ENCODE data around the gene SMC6.

The SMC6 gene

GRCh38 chr2:17646081-17646554, 107.5 kb downstream of the SMC6 start:
- H3K9me3 ChIP-seq (ENCODE audit: insufficient read depth, low read length, severe bottlenecking): no peaks in the 10 kb centered on the region
- no peaks in the 10 kb centered on the region for H3K36me3 ChIP-seq (ENCODE audit: insufficient read depth, low read length)
- H2AFZ ChIP-seq (ENCODE audit: low read depth, low read length): peak overlapping the region; percentile 65; the same call in 1 of the 2 replicates
- H4K20me1 ChIP-seq (ENCODE audit: insufficient read depth, low read length): no peaks in the 10 kb centered on the region
- no peak overlapping the region for H3K4me2 ChIP-seq (ENCODE audit: insufficient read depth, low read length)
- no peak overlapping the region for H3K4me3 ChIP-seq (ENCODE audit: low read depth in 1 of 2, low read length in 2 of 2)
- no peaks in the 10 kb centered on the region for H3K79me2 ChIP-seq (ENCODE audit: insufficient read depth, low read length)
- H3K27me3 ChIP-seq (ENCODE audit: insufficient read depth, low read length, poor library complexity): no peaks in the 10 kb centered on the region
- ATAC-seq (ENCODE audit: insufficient read depth, low read depth) (peak; percentile 77), DNase-seq (peak; percentile 49)
- H3K27ac ChIP-seq (ENCODE audit: low read length): no peak overlapping the region
- no peak overlapping the region for H3K9ac ChIP-seq (ENCODE audit: low read depth, low read length)
- H3K4me1 ChIP-seq (ENCODE audit: insufficient read depth, low read length): no peaks in the 10 kb centered on the region
- TF ChIP-seq CTCF (IDR thresholded peaks at IDR 0.05; ENCODE audit: borderline replicate concordance, extremely low read depth, low read length, poor library complexity, severe bottlenecking) (peak; percentile 88), EZH2 (IDR thresholded peaks at IDR 0.05; ENCODE audit: borderline replicate concordance, low read depth, low read length, severe bottlenecking) (no peak)

GRCh38 chr2:17644997-17645720, 108.5 kb downstream of the SMC6 start:
- H3K36me3 ChIP-seq (ENCODE audit: insufficient read depth, low read length): no peaks in the 10 kb centered on the region
- ATAC-seq (ENCODE audit: insufficient read depth, low read depth): no peak
- no peak for TF ChIP-seq EZH2 (IDR thresholded peaks at IDR 0.05; ENCODE audit: borderline replicate concordance, low read depth, low read length, severe bottlenecking)
- no peak for TF ChIP-seq CTCF (IDR thresholded peaks at IDR 0.05; ENCODE audit: borderline replicate concordance, extremely low read depth, low read length, poor library complexity, severe bottlenecking)
- H3K4me2 ChIP-seq (ENCODE audit: insufficient read depth, low read length): no peak overlapping the region
- no peak overlapping the region for H2AFZ ChIP-seq (ENCODE audit: low read depth, low read length)
- H3K9ac ChIP-seq (ENCODE audit: low read depth, low read length): no peak overlapping the region
- no peak overlapping the region for H3K4me3 ChIP-seq (ENCODE audit: low read depth in 1 of 2, low read length in 2 of 2)
- no peaks in the 10 kb centered on the region for H3K9me3 ChIP-seq (ENCODE audit: insufficient read depth, low read length, severe bottlenecking)
- H3K27ac ChIP-seq (ENCODE audit: low read length): no peak overlapping the region
- H4K20me1 ChIP-seq (ENCODE audit: insufficient read depth, low read length): no peaks in the 10 kb centered on the region
- no peaks in the 10 kb centered on the region for H3K27me3 ChIP-seq (ENCODE audit: insufficient read depth, low read length, poor library complexity)
- no peaks in the 10 kb centered on the region for H3K79me2 ChIP-seq (ENCODE audit: insufficient read depth, low read length)
- DNase-seq: no peak
- H3K4me1 ChIP-seq (ENCODE audit: insufficient read depth, low read length): no peaks in the 10 kb centered on the region

- H3K4me2 ChIP-seq (ENCODE audit: insufficient read depth, low read length): no peak overlapping the region
Measured at GRCh38 chr2:17643031-17643615, 110.5 kb downstream of the SMC6 start.

More at GRCh38 chr2:17643031-17643615, 110.5 kb downstream of the SMC6 start:
- H3K27ac ChIP-seq (ENCODE audit: low read length): no peak overlapping the region
- H3K9ac ChIP-seq (ENCODE audit: low read depth, low read length): no peak overlapping the region
- TF ChIP-seq CTCF (IDR thresholded peaks at IDR 0.05; ENCODE audit: borderline replicate concordance, extremely low read depth, low read length, poor library complexity, severe bottlenecking) (no peak), EZH2 (IDR thresholded peaks at IDR 0.05; ENCODE audit: borderline replicate concordance, low read depth, low read length, severe bottlenecking) (no peak)
- ATAC-seq (ENCODE audit: insufficient read depth, low read depth) (no peak), DNase-seq (no peak)
- H3K4me3 ChIP-seq (ENCODE audit: low read depth in 1 of 2, low read length in 2 of 2): no peak overlapping the region
- H4K20me1 ChIP-seq (ENCODE audit: insufficient read depth, low read length): no peaks in the 10 kb centered on the region
- H3K9me3 ChIP-seq (ENCODE audit: insufficient read depth, low read length, severe bottlenecking): no peaks in the 10 kb centered on the region
- no peaks in the 10 kb centered on the region for H3K36me3 ChIP-seq (ENCODE audit: insufficient read depth, low read length)
- no peak overlapping the region for H2AFZ ChIP-seq (ENCODE audit: low read depth, low read length)
- no peaks in the 10 kb centered on the region for H3K27me3 ChIP-seq (ENCODE audit: insufficient read depth, low read length, poor library complexity)
- H3K4me1 ChIP-seq (ENCODE audit: insufficient read depth, low read length): no peaks in the 10 kb centered on the region
- H3K79me2 ChIP-seq (ENCODE audit: insufficient read depth, low read length): no peaks in the 10 kb centered on the region
